ENCODE data around the gene COPZ2. TPM values are rescaled to one million over a fixed set of nuclear protein-coding genes. Genes with fewer than 3 reads are reported as not detected.

Gene COPZ2
- total RNA-seq, 1 experiment from 2014 or later, result not detected

- no peak overlapping the region for H3K4me3 ChIP-seq (ENCODE audit: low read depth, low read length, poor library complexity, severe bottlenecking)
- H3K4me1 ChIP-seq (ENCODE audit: insufficient read depth, low read length, poor library complexity, severe bottlenecking), result peaks cover 75% of the 10 kb centered on the region
- H3K27ac ChIP-seq (ENCODE audit: low read depth, low read length, poor library complexity, severe bottlenecking), result peak overlapping the region; percentile 93
- peaks cover 27% of the 10 kb centered on the region for H3K36me3 ChIP-seq (ENCODE audit: insufficient read depth, low read length, poor library complexity, severe bottlenecking)
- H3K9me3 ChIP-seq (ENCODE audit: low read depth, low read length, poor library complexity, severe bottlenecking), result no peaks in the 10 kb centered on the region
- ChIA-PET POLR2A (ENCODE audit: low non-redundant PET) (no interaction called here), CTCF (no interaction called here)
- no peak for DNase-seq (ENCODE audit: low spot score)
- no TSS peak for BruUV-seq (replicated peaks)
- TF ChIP-seq CTCF (conservative IDR thresholded peaks at IDR 0.05; ENCODE audit: low read depth, low read length) (no peak), EZH2 (IDR thresholded peaks at IDR 0.05; ENCODE audit: borderline replicate concordance, low read depth, low read length, poor library complexity, severe bottlenecking) (no peak)
- H3K27me3 ChIP-seq (replicated peaks; ENCODE audit: insufficient read depth, low read depth, low read length, poor library complexity), result no peaks in the 10 kb centered on the region
- intact Hi-C loops (cut with micrococcal nuclease; ENCODE audit: unreplicated experiment), result no loop called here
Measured at GRCh38 chr17:48051283-48051682, 13.7 kb upstream of the COPZ2 start.

GRCh38 chr17:48048384-48049126 lies 11.0 kb upstream of the COPZ2 start:
- POLR2A ChIA-PET (ENCODE audit: low non-redundant PET), result interaction anchor here (0.6 to 1.1 kb wide), 3 partner anchors 10 to 680 kb away, joined by 3 to 7 read pairs (median 4); partner anchors contain the start of gene HOXB13
- CTCF ChIA-PET, result interaction anchor here (0.6 kb wide), 1 partner anchor 100 kb away, joined by 3 read pairs; no protein-coding TSS in a partner anchor

GRCh38 chr17:48047741-48048383 lies 10.3 kb upstream of the COPZ2 start, which contains the start of gene NFE2L1:
Gene NFE2L1, plus strand, starts transcription at chr17:48048359. Its CDS starts 2,760 bp downstream, at chr17:48051119.
- TF ChIP-seq EZH2 (IDR thresholded peaks at IDR 0.05; ENCODE audit: borderline replicate concordance, low read depth, low read length, poor library complexity, severe bottlenecking) (no peak), CTCF (conservative IDR thresholded peaks at IDR 0.05; ENCODE audit: low read depth, low read length) (no peak)
- CTCF ChIA-PET, result no interaction called here
- Histone ChIP-seq H3K27ac (ENCODE audit: low read depth, low read length, poor library complexity, severe bottlenecking) (peak within 1 kb of the TSS; percentile 93), H3K36me3 (ENCODE audit: insufficient read depth, low read length, poor library complexity, severe bottlenecking) (peaks cover 23% of the 10 kb centered on the region), H3K4me1 (ENCODE audit: insufficient read depth, low read length, poor library complexity, severe bottlenecking) (peaks cover 46% of the 10 kb centered on the region), H3K4me3 (ENCODE audit: low read depth, low read length, poor library complexity, severe bottlenecking) (peak within 1 kb of the TSS; percentile 92), H3K9me3 (ENCODE audit: low read depth, low read length, poor library complexity, severe bottlenecking) (no peaks in the 10 kb centered on the region), H3K27me3 (replicated peaks; ENCODE audit: insufficient read depth, low read depth, low read length, poor library complexity) (no peaks in the 10 kb centered on the region)
- peak; percentile 100 for DNase-seq (ENCODE audit: low spot score)
- intact Hi-C loops (cut with micrococcal nuclease; ENCODE audit: unreplicated experiment), result loop anchor here (1.0 kb wide), 1 partner anchor 23 kb away; no protein-coding TSS in a partner anchor
- no TSS peak for BruUV-seq (replicated peaks)
- POLR2A ChIA-PET (ENCODE audit: low non-redundant PET), result interaction anchor here (0.6 to 1.2 kb wide), 4 partner anchors 8 to 681 kb away, joined by 3 to 7 read pairs (median 4); partner anchors contain the start of gene HOXB13

More at GRCh38 chr17:48048384-48049126, 11.0 kb upstream of the COPZ2 start:
- no peak for TF ChIP-seq EZH2 (IDR thresholded peaks at IDR 0.05; ENCODE audit: borderline replicate concordance, low read depth, low read length, poor library complexity, severe bottlenecking)
- TF ChIP-seq CTCF (conservative IDR thresholded peaks at IDR 0.05; ENCODE audit: low read depth, low read length), result no peak
- DNase-seq (ENCODE audit: low spot score), result peak; percentile 59
- Histone ChIP-seq H3K9me3 (ENCODE audit: low read depth, low read length, poor library complexity, severe bottlenecking) (no peaks in the 10 kb centered on the region), H3K4me1 (ENCODE audit: insufficient read depth, low read length, poor library complexity, severe bottlenecking) (peaks cover 50% of the 10 kb centered on the region), H3K4me3 (ENCODE audit: low read depth, low read length, poor library complexity, severe bottlenecking) (peak overlapping the region; percentile 92), H3K27me3 (replicated peaks; ENCODE audit: insufficient read depth, low read depth, low read length, poor library complexity) (no peaks in the 10 kb centered on the region), H3K27ac (ENCODE audit: low read depth, low read length, poor library complexity, severe bottlenecking) (peak overlapping the region; percentile 93), H3K36me3 (ENCODE audit: insufficient read depth, low read length, poor library complexity, severe bottlenecking) (peaks cover 23% of the 10 kb centered on the region)
- intact Hi-C loops (cut with micrococcal nuclease; ENCODE audit: unreplicated experiment), result loop anchor here (1.0 kb wide), 1 partner anchor 23 kb away; no protein-coding TSS in a partner anchor
- no TSS peak for BruUV-seq (replicated peaks)
